Muscle layer of duodenum (tissue), 2 donors: ENCODE results near the gene TSGA10.

ENCODE experiments used
- H3K27ac ChIP-seq: one replicate; pipeline ENCODE4 v1.7.0; 2013; ENCODE audit warnings: mild to moderate bottlenecking, low read length
- H3K27me3 ChIP-seq: one replicate; pipeline ENCODE4 v1.7.0; 2013; ENCODE audit warnings: low read depth, mild to moderate bottlenecking, control low read depth, low read length
- H3K36me3 ChIP-seq, 2 donors: one replicate each; pipeline ENCODE4 v1.7.0; 2013; ENCODE audit warnings: low read length in 2 of 2, control low read depth in 1 of 2, mild to moderate bottlenecking in 1 of 2; ENCODE audit not compliant: insufficient read depth in 2 of 2, control insufficient read depth in 1 of 2
- H3K4me1 ChIP-seq, 2 donors: one replicate each; pipeline ENCODE4 v1.7.0; 2013; ENCODE audit warnings: low read length in 2 of 2, mild to moderate bottlenecking in 2 of 2, control low read depth in 1 of 2, moderate library complexity in 1 of 2; ENCODE audit not compliant: insufficient read depth in 2 of 2, control insufficient read depth in 1 of 2
- H3K4me3 ChIP-seq, 2 donors: one replicate each; pipeline ENCODE4 v1.7.0; 2013; ENCODE audit warnings: low read length in 2 of 2, low read depth in 1 of 2, mild to moderate bottlenecking in 1 of 2
- H3K9me3 ChIP-seq, 2 donors: one replicate each; pipeline ENCODE4 v1.7.0; 2013; ENCODE audit warnings: low read length in 2 of 2, control low read depth in 1 of 2, mild to moderate bottlenecking in 1 of 2; ENCODE audit not compliant: control insufficient read depth in 1 of 2
- donor health status: healthy.

The TSGA10 gene

DNA sequence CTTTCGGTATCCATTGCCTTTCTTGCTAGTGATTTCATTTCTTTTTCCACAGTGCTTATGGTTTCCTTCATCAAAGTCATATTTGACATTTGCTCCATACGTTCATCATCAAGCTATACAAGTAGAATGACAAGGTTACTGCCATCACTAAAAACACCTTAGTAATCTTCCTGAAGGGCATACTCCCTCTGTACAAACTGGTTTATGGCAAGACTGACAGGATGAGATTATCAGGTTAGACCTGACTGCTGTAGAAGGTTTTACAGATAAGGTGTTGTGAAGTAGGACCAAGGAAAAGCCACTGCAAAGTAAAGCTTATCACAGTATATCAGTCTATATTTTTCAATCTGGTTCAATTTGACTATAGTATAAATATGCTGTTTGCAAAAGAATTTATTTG lies 50.7 kb downstream of the TSGA10 start:
- no peaks in the 10 kb centered on the region for H3K36me3 ChIP-seq
- no peaks in the 10 kb centered on the region for H3K27me3 ChIP-seq
- no peak overlapping the region for H3K4me3 ChIP-seq
- H3K27ac ChIP-seq, result no peak overlapping the region
- H3K4me1 ChIP-seq, result no peaks in the 10 kb centered on the region
- no peaks in the 10 kb centered on the region for H3K9me3 ChIP-seq

DNA sequence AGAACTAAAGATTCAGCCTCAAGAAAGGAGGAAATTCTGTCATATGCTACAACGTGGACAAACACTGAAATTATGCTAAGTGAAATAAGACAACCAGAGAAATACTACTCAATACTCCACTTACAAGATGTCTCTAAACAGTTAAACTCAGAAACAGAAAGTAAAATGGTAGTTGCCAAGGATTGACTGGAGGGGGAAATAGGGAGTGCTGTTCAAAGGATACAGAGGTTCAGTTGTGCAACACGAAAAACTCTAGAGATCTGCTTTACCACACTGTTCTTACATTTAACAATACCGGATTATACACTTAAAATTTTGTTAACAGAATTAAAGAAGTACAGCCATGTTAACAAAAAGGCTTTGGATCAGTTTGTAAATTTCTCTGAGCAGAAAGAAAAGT lies 53.0 kb downstream of the TSGA10 start:
- Histone ChIP-seq H3K4me3 (no peak overlapping the region), H3K27me3 (no peaks in the 10 kb centered on the region), H3K27ac (no peak overlapping the region), H3K36me3 (no peaks in the 10 kb centered on the region), H3K9me3 (no peaks in the 10 kb centered on the region), H3K4me1 (no peaks in the 10 kb centered on the region)

DNA sequence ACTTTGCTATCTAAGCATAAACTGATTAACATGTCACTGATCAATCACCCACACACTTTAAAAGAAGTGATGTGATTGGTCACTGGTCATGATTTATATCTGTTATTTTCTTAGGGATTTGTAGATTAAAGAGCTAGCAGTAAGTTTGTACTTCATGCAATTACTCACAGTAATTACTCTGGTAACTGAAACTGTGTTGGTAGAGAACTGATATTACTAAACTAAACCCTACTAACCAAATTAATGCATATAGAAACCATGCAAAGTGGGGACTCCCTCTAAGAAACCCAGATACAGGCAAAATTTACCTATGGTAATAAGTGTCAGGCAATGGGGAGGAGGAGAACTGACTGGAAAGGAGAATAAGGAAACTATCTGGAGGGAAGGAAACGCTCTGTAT lies 58.0 kb downstream of the TSGA10 start:
- H3K36me3 ChIP-seq, result no peaks in the 10 kb centered on the region
- H3K4me3 ChIP-seq, result no peak overlapping the region
- no peak overlapping the region for H3K27ac ChIP-seq
- H3K4me1 ChIP-seq, result no peaks in the 10 kb centered on the region
- H3K9me3 ChIP-seq, result peaks cover 0 to 9% of the 10 kb centered on the region in 2 donors
- H3K27me3 ChIP-seq, result no peaks in the 10 kb centered on the region

DNA sequence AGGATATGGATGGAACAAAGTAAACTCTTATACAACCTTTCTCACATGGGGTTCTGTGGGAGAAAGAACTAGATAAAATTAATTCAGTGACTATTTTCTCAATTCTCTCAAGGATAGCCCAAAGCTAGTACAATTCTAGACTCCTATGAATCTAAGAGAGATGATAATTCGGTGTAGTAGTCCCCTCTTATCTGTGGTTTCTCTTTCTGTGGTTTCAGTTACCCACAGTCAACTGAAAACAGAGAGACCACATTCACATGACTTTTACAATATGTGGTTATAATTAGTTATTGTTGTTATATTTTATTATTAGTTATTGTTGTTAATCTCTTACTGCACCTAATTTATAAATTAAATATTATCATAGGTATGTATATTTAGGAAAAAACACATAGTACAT lies 66.7 kb downstream of the TSGA10 start:
- Histone ChIP-seq H3K4me1 (no peaks in the 10 kb centered on the region), H3K27me3 (no peaks in the 10 kb centered on the region), H3K27ac (no peak overlapping the region), H3K4me3 (no peak overlapping the region), H3K9me3 (no peaks in the 10 kb centered on the region), H3K36me3 (no peaks in the 10 kb centered on the region)

DNA sequence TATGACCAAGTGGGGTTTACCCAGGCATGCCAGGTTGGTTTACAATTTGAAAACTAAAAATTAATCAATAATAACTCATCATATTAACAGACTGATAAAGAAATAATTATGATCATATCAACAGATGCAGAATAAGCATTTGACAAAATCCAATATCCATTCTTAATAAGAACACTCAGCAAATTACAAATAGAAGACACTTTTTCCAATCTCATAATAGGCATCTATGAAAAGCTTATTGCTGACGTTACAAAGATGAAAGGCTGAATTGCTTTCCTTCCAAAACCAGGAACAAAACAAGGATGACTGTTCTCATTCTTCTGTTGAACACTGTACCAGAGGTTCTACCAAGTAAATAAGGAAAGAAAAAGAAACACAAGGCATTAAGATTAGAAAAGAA lies 68.4 kb downstream of the TSGA10 start:
- H3K4me3 ChIP-seq, result no peak overlapping the region
- no peaks in the 10 kb centered on the region for H3K27me3 ChIP-seq
- H3K27ac ChIP-seq, result no peak overlapping the region
- H3K4me1 ChIP-seq, result no peaks in the 10 kb centered on the region
- H3K9me3 ChIP-seq, result no peaks in the 10 kb centered on the region
- H3K36me3 ChIP-seq, result no peaks in the 10 kb centered on the region

DNA sequence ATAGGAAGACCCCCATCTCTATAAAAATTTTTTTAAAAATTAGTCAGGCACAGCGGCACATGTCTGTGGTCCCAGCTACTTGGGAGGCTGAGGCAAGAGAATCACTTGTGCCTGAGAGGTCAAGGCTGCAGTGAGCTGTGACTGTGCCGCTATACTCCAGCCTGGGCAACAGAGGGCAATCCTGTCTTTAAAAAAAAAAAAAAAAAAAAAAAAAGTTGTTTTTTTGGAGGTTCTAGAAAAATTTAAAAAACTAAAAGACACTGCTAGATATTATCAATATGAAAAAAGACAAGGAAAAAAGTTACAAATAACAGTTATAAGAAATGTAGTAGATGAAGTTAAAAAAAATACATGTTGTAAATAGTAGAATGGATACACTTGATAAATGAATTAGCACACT lies 69.3 kb downstream of the TSGA10 start:
- H3K4me3 ChIP-seq, result no peak overlapping the region
- H3K4me1 ChIP-seq, result no peaks in the 10 kb centered on the region
- H3K27me3 ChIP-seq, result no peaks in the 10 kb centered on the region
- no peak overlapping the region for H3K27ac ChIP-seq
- no peaks in the 10 kb centered on the region for H3K36me3 ChIP-seq
- no peaks in the 10 kb centered on the region for H3K9me3 ChIP-seq

DNA sequence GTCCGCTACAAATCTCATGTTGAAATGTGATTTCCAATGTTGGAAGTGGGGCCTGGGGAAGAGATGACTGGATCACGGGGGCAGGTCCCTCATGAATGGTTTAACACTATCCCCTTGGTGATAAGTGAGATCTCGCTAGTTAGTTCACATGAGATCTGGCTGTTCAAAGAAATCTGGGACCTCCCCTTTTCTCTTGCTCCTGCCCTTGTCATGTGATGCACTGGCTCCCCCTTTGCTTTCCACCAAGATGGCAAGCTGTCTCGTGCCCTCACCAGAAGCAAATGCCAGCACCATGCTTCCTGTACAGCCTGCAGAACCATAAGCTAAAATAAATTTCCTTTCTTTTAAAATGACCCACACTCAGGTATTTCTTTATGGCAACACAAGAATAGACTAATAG lies 70.5 kb downstream of the TSGA10 start:
- H3K36me3 ChIP-seq, result no peaks in the 10 kb centered on the region
- no peaks in the 10 kb centered on the region for H3K27me3 ChIP-seq
- H3K4me1 ChIP-seq, result no peaks in the 10 kb centered on the region
- no peak overlapping the region for H3K4me3 ChIP-seq
- no peak overlapping the region for H3K27ac ChIP-seq
- no peaks in the 10 kb centered on the region for H3K9me3 ChIP-seq

DNA sequence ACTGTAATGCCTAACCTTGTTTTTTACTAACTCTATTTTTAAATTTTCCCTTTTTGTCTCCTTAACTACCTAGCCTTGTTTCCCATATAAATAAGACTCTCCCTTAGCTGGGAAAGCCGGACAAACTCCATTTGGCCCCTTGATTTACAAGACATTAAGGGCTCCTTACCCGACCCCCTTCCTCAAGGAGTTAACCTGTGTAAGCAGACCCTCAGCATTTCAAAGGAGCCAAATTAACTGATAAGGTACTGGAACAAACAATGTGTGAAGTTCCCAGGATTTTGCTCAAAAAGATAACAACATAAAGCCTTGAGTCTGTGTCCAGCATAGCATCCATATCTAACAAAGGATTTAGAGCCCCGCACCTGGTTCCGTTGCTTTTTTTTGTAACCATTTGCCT lies 72.9 kb downstream of the TSGA10 start:
- Histone ChIP-seq H3K4me1 (no peaks in the 10 kb centered on the region), H3K36me3 (no peaks in the 10 kb centered on the region), H3K4me3 (no peak overlapping the region), H3K27ac (no peak overlapping the region), H3K27me3 (no peaks in the 10 kb centered on the region), H3K9me3 (no peaks in the 10 kb centered on the region)

DNA sequence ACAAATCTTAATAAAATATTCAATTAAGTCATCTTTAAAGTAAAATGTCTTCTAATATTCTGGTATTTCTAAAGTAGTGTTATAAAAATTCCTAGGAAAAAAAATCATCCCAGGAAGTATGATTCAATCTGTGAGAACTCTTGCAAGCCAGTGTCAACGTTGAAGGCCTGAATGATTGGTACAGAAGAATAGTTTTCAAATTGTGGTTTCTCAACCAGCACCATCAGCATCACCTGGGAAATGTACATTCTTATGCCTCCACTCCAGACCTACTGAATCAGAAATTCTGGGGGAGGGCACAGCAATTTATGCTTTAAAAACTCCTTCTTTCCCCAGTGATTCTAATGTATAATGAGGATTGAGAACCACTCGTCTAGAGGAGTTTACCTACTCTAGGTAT lies 75.5 kb downstream of the TSGA10 start:
- Histone ChIP-seq H3K4me3 (no peak overlapping the region), H3K27ac (no peak overlapping the region), H3K9me3 (no peaks in the 10 kb centered on the region), H3K27me3 (no peaks in the 10 kb centered on the region), H3K4me1 (no peaks in the 10 kb centered on the region), H3K36me3 (no peaks in the 10 kb centered on the region)

DNA sequence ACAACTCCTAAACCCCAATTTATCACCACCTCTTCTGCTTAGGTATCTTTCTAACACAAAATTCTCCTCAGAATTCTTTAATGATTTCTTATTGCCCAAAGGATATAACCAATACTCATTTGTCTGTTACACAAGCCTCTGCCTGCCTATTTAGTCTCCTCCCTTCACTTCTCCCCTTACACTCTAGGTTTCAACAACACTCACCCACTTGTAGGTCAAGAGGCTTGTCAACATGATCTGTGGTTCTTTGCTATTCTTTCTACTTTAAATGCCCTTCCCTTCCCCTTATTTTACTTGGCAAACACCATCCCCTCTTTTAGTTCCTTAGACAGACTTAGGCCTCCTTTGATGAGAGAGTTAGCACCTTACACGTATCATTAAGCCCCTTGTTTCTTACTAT lies 82.2 kb downstream of the TSGA10 start:
- Histone ChIP-seq H3K4me3 (no peak overlapping the region), H3K27ac (no peak overlapping the region), H3K9me3 (no peaks in the 10 kb centered on the region), H3K27me3 (no peaks in the 10 kb centered on the region), H3K4me1 (no peaks in the 10 kb centered on the region), H3K36me3 (no peaks in the 10 kb centered on the region)

DNA sequence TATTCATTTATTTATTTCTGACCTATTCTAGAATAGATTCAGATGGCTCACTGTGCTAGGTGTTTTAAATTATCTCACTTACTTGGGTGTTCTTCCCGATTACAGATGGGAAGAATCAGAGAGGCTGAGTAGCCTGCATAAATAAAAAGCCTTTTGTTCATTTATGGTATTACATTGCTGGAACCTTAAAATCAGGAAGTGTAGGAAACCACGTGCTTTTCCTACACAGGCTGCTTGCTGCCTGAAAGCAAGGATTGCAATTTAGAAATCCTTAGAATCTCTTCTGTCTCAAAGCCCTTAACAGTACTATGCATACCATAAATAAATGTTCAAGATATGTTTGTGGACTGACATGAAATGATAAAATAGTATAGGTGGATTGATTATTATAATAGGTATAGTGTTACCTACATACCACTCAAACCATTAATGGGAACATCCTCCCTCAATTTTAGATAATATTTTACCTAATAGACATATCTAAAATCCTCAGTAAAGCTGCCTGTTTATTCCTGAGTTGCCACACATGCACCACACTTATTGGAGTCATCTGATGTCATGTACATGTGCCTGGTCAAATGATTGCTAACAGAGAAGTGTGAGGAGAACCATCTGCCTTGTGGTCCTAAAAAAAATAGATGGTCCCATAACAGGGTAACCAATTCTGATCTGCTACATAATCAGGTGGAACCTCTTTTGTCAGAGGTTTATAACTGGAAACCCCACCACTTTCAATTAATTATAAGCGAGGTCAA lies 86.7 kb downstream of the TSGA10 start:
- Histone ChIP-seq H3K36me3 (no peaks in the 10 kb centered on the region), H3K9me3 (no peaks in the 10 kb centered on the region), H3K27ac (no peak overlapping the region), H3K27me3 (no peaks in the 10 kb centered on the region), H3K4me1 (peaks cover 0 to 3% of the 10 kb centered on the region in 2 donors), H3K4me3 (no peak overlapping the region)
